Measurements from ENCODE around the gene ID2.

The ID2 gene

DNA sequence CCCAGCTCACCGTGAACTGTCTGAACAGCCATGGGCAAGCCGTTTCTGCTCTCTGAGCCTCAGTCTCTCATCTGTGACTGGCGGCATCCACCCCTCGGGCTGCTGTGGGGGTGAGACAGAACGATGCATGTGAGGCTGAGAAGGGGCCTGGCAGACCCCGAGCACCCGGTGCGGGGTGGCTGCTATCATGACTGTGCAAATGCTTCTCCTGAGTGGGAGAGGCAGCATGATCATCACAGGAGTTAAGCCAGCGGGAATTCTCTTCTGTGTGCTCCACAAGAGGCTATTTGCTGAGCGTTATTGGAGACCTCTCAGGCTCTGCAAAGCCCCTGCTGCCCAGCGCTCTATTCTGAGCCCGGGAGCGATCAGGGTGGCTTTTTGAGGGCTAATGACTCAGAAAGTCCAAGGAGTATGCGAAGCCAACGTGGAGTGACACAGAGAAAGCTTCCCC is 45.8 kb upstream of the ID2 start:
- ChIA-PET CTCF (no interaction called here), POLR2A (interaction anchor here (0.7 to 1.1 kb wide), 2 partner anchors 45 to 46 kb away, joined by 3 to 4 read pairs; partner anchors contain the start of gene ID2)
- Histone ChIP-seq H3K9me3 (ENCODE audit: control insufficient read depth, insufficient read depth, low read depth, low read length) (no peaks in the 10 kb centered on the region), H3K27ac (ENCODE audit: extremely low read depth, low read depth, low read length) (no peak overlapping the region), H3K4me1 (ENCODE audit: control insufficient read depth, insufficient read depth, low read length) (no peaks in the 10 kb centered on the region), H3K4me3 (ENCODE audit: low read depth, low read length) (no peak overlapping the region), H3K36me3 (ENCODE audit: control insufficient read depth in 2 of 2, insufficient read depth in 1 of 2, low read length in 2 of 2) (no peaks in the 10 kb centered on the region)
- TF ChIP-seq ZNF350 (tag by site-specific recombination; IDR thresholded peaks at IDR 0.05): no peak
- no peak for TF ChIP-seq ZBTB7A (tag by site-specific recombination; IDR thresholded peaks at IDR 0.05; ENCODE audit: low read depth)
- TF ChIP-seq, protein P1, sequence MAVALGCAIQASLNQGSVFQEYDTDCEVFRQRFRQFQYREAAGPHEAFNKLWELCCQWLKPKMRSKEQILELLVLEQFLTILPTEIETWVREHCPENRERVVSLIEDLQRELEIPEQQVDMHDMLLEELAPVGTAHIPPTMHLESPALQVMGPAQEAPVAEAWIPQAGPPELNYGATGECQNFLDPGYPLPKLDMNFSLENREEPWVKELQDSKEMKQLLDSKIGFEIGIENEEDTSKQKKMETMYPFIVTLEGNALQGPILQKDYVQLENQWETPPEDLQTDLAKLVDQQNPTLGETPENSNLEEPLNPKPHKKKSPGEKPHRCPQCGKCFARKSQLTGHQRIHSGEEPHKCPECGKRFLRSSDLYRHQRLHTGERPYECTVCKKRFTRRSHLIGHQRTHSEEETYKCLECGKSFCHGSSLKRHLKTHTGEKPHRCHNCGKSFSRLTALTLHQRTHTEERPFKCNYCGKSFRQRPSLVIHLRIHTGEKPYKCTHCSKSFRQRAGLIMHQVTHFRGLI (tag by site-specific recombination; IDR thresholded peaks at IDR 0.05): no peak
- TF ChIP-seq ZNF248 (tag by site-specific recombination; IDR thresholded peaks at IDR 0.05): no peak
- TF ChIP-seq KLF7 (tag by site-specific recombination; IDR thresholded peaks at IDR 0.05; ENCODE audit: borderline replicate concordance): no peak
- no peak for TF ChIP-seq ZBTB20 (tag by site-specific recombination; IDR thresholded peaks at IDR 0.05)
- TF ChIP-seq ZNF169 (tag by site-specific recombination; IDR thresholded peaks at IDR 0.05): no peak
- TF ChIP-seq, protein P2, sequence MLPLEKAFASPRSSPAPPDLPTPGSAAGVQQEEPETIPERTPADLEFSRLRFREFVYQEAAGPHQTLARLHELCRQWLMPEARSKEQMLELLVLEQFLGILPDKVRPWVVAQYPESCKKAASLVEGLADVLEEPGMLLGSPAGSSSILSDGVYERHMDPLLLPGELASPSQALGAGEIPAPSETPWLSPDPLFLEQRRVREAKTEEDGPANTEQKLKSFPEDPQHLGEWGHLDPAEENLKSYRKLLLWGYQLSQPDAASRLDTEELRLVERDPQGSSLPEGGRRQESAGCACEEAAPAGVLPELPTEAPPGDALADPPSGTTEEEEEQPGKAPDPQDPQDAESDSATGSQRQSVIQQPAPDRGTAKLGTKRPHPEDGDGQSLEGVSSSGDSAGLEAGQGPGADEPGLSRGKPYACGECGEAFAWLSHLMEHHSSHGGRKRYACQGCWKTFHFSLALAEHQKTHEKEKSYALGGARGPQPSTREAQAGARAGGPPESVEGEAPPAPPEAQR (tag by site-specific recombination; IDR thresholded peaks at IDR 0.05): no peak

DNA sequence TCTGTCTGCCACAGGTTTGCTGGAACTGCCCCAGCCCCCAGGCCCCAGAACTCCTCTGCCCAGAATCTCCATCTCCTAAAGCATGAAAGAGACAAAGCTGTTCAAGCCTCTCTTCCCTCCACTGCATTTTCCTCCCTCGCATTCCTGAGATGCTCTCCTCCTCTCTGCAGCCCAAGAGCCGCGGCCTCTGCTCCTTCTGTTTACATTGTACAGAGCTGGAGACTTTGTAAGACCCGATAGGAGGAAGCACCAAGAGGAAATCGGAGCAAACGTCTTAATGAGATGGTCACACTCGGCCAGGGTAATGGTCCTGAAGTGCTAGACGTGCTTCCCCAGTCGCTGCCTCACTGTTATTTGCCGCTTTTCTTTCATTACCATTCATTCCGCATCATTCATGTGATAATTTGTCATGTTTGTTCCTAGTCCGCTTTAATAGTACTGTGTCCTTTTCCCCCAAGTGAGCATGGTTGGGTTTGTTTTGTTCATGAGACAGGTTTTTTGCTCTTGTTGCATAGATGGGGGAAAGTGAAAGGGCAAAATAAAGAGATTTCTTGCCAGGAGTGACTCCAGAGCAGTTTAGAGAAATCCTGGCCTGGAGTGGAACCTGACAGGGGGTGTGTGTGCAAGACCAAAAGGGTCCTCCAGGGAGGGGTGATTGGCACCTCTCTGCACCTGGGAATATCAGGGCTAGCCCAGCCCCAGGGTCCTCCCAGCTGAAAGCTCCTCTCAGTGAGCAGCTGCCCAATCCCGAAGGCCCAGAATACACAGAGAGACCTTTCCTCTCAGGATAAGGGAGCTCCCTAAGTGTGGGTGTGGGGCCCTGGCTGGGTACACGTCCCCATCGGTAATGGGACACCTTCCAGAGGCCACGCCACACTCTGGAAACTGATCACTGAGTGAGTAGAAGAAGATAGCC is 44.9 kb upstream of the ID2 start:
- H3K27ac ChIP-seq (ENCODE audit: extremely low read depth, low read depth, low read length): no peak overlapping the region
- TF ChIP-seq KLF7 (tag by site-specific recombination; IDR thresholded peaks at IDR 0.05; ENCODE audit: borderline replicate concordance) (no peak), SCRT1 (tag by site-specific recombination; IDR thresholded peaks at IDR 0.05; ENCODE audit: borderline replicate concordance) (no peak), ZNF707 (tag by site-specific recombination; IDR thresholded peaks at IDR 0.05) (no peak), ZNF521 (tag by site-specific recombination; IDR thresholded peaks at IDR 0.05) (no peak), ZNF610 (tag by site-specific recombination; IDR thresholded peaks at IDR 0.05; ENCODE audit: borderline replicate concordance) (no peak), ZNF548 (tag by site-specific recombination; IDR thresholded peaks at IDR 0.05) (no peak), ZNF311 (tag by site-specific recombination; IDR thresholded peaks at IDR 0.05; ENCODE audit: borderline replicate concordance) (no peak)
- TF ChIP-seq, protein P3, sequence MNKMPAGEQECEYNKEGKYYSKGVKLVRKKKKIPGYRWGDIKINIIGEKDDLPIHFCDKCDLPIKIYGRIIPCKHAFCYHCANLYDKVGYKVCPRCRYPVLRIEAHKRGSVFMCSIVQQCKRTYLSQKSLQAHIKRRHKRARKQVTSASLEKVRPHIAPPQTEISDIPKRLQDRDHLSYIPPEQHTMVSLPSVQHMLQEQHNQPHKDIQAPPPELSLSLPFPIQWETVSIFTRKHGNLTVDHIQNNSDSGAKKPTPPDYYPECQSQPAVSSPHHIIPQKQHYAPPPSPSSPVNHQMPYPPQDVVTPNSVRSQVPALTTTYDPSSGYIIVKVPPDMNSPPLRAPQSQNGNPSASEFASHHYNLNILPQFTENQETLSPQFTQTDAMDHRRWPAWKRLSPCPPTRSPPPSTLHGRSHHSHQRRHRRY (tag by site-specific recombination; IDR thresholded peaks at IDR 0.05): no peak
- POLR2A ChIA-PET: interaction anchor here (1.1 to 1.7 kb wide), 2 partner anchors 44 to 45 kb away, joined by 4 to 9 read pairs; partner anchors contain the start of gene ID2
- no peaks in the 10 kb centered on the region for H3K9me3 ChIP-seq (ENCODE audit: control insufficient read depth, insufficient read depth, low read depth, low read length)
- H3K36me3 ChIP-seq (ENCODE audit: control insufficient read depth in 2 of 2, insufficient read depth in 1 of 2, low read length in 2 of 2): no peaks in the 10 kb centered on the region
- no peak overlapping the region for H3K4me3 ChIP-seq (ENCODE audit: low read depth, low read length)
- H3K4me1 ChIP-seq (ENCODE audit: control insufficient read depth, insufficient read depth, low read length): no peaks in the 10 kb centered on the region
- CTCF ChIA-PET: no interaction called here

DNA sequence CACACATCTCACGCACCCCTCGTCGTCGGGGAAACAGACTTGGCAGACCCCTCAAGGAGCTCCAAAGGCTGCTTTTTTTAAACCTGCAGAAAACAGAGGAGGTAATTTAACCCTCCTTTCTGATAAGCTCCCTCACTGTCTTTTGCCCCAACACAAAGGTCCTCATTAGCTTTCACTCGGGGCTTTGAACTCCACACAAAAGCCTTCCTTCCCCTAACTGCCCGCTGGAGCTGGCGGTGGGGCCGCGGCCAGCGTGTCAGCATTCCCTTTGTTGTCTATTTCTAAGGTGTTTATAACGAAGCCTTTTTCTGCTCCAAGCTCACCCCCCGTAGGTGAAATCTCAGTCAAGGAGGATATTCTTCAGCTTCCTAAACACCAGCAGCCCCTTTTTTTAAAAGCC is 43.5 kb upstream of the ID2 start:
- Histone ChIP-seq H3K36me3 (ENCODE audit: control insufficient read depth in 2 of 2, insufficient read depth in 1 of 2, low read length in 2 of 2) (no peaks in the 10 kb centered on the region), H3K9me3 (ENCODE audit: control insufficient read depth, insufficient read depth, low read depth, low read length) (no peaks in the 10 kb centered on the region), H3K4me1 (ENCODE audit: control insufficient read depth, insufficient read depth, low read length) (no peaks in the 10 kb centered on the region), H3K27ac (ENCODE audit: extremely low read depth, low read depth, low read length) (no peak overlapping the region), H3K4me3 (ENCODE audit: low read depth, low read length) (no peak overlapping the region)
- TF ChIP-seq ZNF677 (tag by site-specific recombination; IDR thresholded peaks at IDR 0.05): no peak
- no peak for TF ChIP-seq OVOL3 (tag by site-specific recombination; IDR thresholded peaks at IDR 0.05)
- TF ChIP-seq ZNF548 (tag by site-specific recombination; IDR thresholded peaks at IDR 0.05): no peak
- TF ChIP-seq ZNF248 (tag by site-specific recombination; IDR thresholded peaks at IDR 0.05): no peak
- TF ChIP-seq BCL11B (tag by site-specific recombination; IDR thresholded peaks at IDR 0.05; ENCODE audit: low read depth): no peak
- TF ChIP-seq ZNF768 (tag by site-specific recombination; IDR thresholded peaks at IDR 0.05): no peak
- no peak for TF ChIP-seq ZBTB20 (tag by site-specific recombination; IDR thresholded peaks at IDR 0.05)
- TF ChIP-seq ZIC2 (tag by site-specific recombination; IDR thresholded peaks at IDR 0.05): no peak
- no peak for TF ChIP-seq ZNF558 (tag by site-specific recombination; IDR thresholded peaks at IDR 0.05)
- TF ChIP-seq, protein P4, sequence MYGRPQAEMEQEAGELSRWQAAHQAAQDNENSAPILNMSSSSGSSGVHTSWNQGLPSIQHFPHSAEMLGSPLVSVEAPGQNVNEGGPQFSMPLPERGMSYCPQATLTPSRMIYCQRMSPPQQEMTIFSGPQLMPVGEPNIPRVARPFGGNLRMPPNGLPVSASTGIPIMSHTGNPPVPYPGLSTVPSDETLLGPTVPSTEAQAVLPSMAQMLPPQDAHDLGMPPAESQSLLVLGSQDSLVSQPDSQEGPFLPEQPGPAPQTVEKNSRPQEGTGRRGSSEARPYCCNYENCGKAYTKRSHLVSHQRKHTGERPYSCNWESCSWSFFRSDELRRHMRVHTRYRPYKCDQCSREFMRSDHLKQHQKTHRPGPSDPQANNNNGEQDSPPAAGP (tag by site-specific recombination; IDR thresholded peaks at IDR 0.05): no peak
- TF ChIP-seq ZNF426 (tag by site-specific recombination; IDR thresholded peaks at IDR 0.05): no peak
- TF ChIP-seq ZNF610 (tag by site-specific recombination; IDR thresholded peaks at IDR 0.05; ENCODE audit: borderline replicate concordance): no peak
- no peak for TF ChIP-seq GLI2 (tag by site-specific recombination; IDR thresholded peaks at IDR 0.05; ENCODE audit: borderline replicate concordance, low read depth)
- no peak for TF ChIP-seq ZNF473 (tag by site-specific recombination; IDR thresholded peaks at IDR 0.05)
- ChIA-PET CTCF (no interaction called here), POLR2A (interaction anchor here (1.7 kb wide), 1 partner anchor 43 kb away, joined by 9 read pairs; the partner anchor contains the start of gene ID2)
